ENCODE data around the gene U2AF1L4.
A peak's percentile ranks its signal among the peaks of the same experiment; 100 is the strongest.
"Not testable (repeated sequence)": the region's sequence is repeated elsewhere in the genome, so short reads cannot be mapped to it uniquely, and the experiment has no call there.

The U2AF1L4 gene

GRCh38 chr19:35781650-35782049 is 36.4 kb upstream of the U2AF1L4 start:
- no peak for DNase-seq

DNA sequence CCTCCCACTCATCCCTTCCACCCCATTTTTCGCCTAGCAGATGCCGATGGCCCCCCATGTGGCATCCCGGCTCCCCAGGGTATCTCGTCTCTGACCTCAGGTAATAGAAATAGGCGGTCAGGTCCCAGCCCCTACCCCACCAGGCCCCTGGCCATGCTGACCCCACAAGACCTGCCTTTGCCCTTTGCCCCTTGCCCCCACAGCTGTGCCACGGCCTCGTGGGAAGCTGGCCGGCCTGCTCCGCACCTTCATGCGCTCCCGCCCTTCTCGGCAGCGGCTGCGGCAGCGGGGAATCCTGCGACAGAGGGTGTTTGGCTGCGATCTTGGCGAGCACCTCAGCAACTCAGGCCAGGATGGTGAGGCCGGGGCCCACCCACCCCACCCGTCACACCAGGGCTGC is 35.5 kb upstream of the U2AF1L4 start:
- DNase-seq, result no peak

DNA sequence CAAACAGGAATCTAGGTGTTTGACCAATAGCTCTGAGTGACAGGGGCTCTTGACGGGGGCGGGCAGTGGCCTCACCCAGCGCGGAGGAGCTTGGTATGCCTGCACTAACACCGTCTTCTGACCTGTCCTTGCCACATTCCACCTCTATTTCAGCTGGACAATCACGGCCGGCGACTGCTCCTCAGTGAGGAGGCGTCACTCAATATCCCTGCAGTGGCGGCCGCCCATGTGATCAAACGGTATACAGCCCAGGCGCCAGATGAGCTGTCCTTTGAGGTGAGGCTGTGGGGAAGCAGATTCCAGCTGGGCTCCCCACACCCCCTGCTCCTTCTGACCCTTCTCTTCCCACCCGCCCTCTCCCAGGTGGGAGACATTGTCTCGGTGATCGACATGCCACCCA is 34.8 kb upstream of the U2AF1L4 start:
- no peak for DNase-seq

DNA sequence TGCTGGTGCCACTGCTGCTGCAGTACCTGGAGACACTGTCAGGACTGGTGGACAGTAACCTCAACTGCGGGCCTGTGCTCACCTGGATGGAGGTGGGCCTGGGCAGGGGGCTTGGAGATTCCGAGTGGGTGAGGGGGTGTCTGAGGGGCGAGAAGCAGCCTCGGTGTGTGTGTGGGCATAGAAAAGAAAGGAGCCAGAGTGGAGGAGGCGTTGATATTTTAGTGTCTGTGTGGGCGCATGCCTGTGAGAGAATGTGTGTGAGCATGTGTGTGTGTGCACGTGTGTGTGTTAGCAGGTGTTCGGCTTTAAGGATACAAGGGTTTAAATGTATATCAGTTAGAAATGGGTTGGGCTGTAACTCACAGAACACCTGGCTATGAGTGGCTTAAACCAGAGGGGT is 33.8 kb upstream of the U2AF1L4 start:
- peak in 14 of 56 donors; percentile 1 to 62 (median 24) for DNase-seq

GRCh38 chr19:35777961-35778360 is 32.7 kb upstream of the U2AF1L4 start:
- DNase-seq, result no peak

DNA sequence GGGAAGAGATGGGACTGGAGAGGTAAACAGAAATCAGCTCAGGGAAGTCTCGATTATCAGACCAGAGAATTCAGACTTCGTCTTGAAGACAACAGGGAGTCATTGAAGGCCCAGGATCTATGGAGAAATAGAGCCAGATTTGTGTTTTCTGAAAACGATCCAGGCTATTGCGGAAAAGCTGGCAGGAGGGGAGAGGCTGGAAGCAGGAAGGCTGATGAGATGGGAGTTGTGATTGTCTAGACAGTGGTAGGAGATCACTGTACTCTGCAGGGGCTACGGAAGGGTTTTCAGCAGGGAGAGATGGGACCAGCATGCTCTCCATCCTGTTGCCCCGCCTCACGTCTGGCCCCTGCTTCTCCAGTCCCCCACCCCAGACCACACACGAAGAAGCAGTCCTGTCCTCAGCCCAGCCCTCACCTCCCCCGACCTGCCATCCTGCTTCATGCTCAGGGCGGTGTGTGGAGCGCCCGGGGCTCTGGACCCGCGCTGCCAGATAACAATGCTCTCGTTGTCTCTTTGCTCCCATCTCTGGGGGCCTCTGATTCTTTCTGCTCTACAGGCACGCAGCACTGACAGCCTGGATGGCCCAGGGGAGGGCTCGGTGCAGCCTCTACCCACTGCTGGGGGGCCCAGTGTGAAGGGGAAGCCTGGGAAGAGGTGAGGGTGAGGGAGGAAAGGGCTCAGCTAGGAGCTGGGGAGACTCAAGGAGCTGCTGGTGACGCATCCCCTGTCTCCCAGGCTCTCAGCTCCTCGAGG is 32.0 kb upstream of the U2AF1L4 start:
- peak in 33 of 56 donors; percentile 6 to 50 (median 30) for DNase-seq

GRCh38 chr19:35776102-35776788 is 31.0 kb upstream of the U2AF1L4 start:
- peak in 8 of 56 donors; percentile 20 to 34 (median 28) for DNase-seq

DNA sequence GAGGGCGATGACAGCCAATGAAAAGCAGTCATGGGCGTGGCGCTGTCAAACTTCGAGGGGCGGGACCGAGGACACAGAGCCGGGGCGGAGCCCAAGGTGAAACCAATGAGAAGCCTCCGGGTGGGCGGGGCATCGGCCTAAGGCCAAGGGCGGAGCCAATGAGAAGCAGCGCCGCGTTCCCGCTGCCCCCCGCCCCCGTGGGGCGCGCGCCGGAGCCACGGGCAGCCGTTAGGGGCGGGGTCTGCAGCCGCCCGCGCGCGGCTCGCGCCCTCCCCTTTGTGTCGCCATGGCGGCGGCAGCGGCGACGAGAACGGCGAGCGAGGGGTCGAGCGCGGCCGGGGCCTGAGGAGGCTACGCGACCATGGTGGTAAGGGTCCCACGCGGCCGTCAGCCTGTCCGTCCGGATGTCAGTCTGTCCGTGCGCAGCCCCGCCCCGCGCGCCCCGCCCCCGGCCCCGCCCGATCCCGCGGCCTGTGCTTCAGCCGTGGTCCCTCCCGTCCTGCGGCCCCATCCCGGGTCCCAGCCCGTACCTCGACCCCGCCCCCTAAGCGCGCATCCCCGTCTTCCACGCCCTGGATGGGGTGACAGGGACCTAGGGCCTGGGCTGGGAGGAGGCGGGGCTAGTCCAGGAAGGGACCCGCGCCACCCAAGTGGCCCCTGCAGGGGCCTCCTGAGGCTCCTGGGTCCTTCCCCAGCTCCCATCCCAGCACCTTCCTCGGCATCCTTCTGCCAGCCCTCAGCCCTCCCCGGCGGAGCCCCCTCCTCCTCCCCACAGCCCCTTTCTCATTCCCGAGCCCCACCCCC is 30.3 kb upstream of the U2AF1L4 start, which contains the start of gene ARHGAP33:
TSS of gene ARHGAP33 (plus strand) at position 267 of the 804 bp plus-strand sequence. CDS start at position 362, 95 bp downstream.
- peak; percentile 46 to 100 (median 95) for DNase-seq

DNA sequence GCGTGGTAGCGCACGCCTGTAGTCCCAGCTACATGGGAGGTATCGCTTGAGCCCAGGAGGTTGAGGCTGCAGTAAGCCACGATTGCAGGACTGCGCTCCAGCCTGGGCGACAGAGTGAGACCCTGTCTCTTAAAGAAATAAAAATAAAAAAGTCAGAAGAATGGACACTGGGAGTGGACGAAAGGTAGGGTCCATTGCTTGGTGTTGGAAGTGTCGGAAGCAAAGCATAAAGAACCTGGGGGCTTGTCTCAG is 29.8 kb upstream of the U2AF1L4 start:
- no peak for DNase-seq

DNA sequence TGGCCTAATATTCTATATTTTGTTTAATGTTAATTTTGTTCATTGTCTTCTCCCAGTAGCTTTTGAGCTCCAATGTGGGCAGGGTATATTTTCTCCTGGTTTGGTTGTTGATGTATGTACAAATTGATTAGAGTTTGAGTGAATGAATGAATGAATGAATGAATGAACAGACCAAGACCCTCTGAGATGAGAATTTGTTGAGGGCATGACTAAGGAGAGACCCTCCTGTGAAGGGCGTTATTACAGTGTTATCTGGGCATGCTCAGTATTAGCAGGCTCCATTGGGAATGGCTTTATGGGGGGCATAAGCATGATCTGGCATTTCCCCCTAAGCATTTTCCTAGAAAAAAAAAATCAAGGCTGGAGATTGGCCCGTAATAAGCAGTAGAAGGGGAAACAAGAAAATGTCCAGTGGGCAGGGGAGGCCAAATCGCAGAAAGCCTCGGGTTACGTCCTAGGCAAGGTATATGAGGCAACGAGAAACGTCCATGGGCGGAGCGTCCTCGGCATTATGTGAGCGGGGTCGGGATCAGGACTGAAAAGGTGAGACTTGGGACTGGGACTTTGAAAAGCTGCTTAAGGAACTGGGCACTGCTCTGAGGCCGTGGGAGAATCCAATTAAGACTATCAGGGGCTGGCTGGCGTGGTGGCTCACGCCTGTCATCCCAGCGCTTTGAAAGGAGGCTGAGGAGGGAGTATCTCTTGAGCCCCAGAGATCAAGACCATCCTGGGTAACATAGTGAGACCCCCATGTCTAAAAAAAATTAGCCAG is 29.2 kb upstream of the U2AF1L4 start:
- DNase-seq, result no peak

GRCh38 chr19:35773020-35773806 is 28.0 kb upstream of the U2AF1L4 start:
- no peak for DNase-seq

DNA sequence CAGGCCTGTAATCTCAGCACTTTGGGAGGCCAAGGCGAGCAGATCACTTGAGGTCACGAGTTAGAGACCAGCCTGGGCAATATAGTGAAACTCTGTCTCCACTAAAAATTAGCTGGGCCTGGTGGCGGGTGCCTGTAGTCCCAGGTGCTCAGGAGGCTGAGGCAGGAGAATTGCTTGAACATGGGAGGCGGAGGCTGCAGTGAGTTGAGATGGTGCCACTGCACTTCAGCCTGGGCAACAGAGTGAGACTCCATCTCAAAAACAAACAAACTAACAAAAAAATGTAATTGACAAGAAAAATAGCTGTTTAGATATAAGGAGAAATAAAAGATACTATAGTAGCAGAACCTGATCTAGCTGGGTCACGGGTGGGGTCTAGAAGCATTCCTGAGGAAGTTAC is 27.1 kb upstream of the U2AF1L4 start:
- DNase-seq, result not testable (repeated sequence)

DNA sequence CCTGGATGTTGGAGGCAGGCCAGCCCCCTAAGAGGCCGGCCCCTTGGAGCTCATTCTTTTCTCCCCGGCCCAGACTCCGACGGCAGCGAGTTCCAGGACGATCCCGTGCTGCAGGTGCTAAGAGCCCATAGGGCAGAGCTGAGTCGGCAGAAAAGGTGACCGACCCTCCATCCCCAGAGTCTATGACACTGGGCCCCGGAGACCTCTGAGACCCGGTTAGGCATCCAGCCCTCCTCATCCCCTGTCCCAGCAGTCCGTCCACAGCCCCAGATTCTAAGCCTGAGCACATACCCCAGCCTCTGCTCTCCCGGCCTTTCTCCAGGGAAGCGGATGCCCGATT is 22.8 kb upstream of the U2AF1L4 start:
- no peak for DNase-seq

GRCh38 chr19:35767288-35768081 is 22.3 kb upstream of the U2AF1L4 start:
- no peak for DNase-seq

- DNase-seq, result no peak
Observed at GRCh38 chr19:35766571-35767104, 21.4 kb upstream of the U2AF1L4 start.

- DNase-seq, result no peak
Observed at GRCh38 chr19:35764432-35765315, 19.5 kb upstream of the U2AF1L4 start.

- DNase-seq, result no peak
Observed at GRCh38 chr19:35760711-35761349, 15.6 kb upstream of the U2AF1L4 start.

GRCh38 chr19:35759697-35760096 is 14.5 kb upstream of the U2AF1L4 start:
- DNase-seq, result no peak

Data from nucleus accumbens (tissue), 56 donors.